H1 (cell line): ENCODE data around the gene ASAP2. TPM values are rescaled to one million over a fixed set of nuclear protein-coding genes. Genes with fewer than 3 reads are reported as not detected.

ENCODE experiments used
- CTCF ChIA-PET: fragments of 300-600 bp; sonication (Branson Sonifier 250); formaldehyde crosslinking; loops from one replicate; lab custom pipeline; 2021; ENCODE audit not compliant: partially characterized antibody; lab: Charles Lee
- POLR2A ChIA-PET: fragments of 300-600 bp; sonication (Branson Sonifier 250); formaldehyde crosslinking; loops from one replicate; lab custom pipeline; 2021; ENCODE audit warnings: inconsistent platforms; ENCODE audit not compliant: partially characterized antibody; lab: Charles Lee
- DNase-seq, 2 experiments: peaks; one replicate each; pipeline versions ENCODE4 v3.0.0 to v3.0.0-alpha.2; 2010 to 2022; ENCODE audit warnings: low spot score in 2 of 2, low read depth in 1 of 2, mixed read lengths in 1 of 2
- FAIRE-seq: peaks from 2 replicates; lab custom pipeline; 2011; peaks lifted over from hg19 to GRCh38; lab: Jason Lieb, UNC
- H2AFZ ChIP-seq: 2 replicates; pipeline ENCODE4 v1.8.1; 2012; ENCODE audit warnings: low read length, inconsistent platforms
- H2AK5ac ChIP-seq: 2 replicates; pipeline ENCODE4 v1.6.1; 2013; ENCODE audit warnings: low read depth, low read length
- H2BK120ac ChIP-seq: replicated peaks from 2 replicates; pipeline ENCODE3; 2013; ENCODE audit warnings: low read depth, low read length, inconsistent platforms
- H2BK12ac ChIP-seq: 2 replicates; pipeline ENCODE4 v1.6.1; 2013; ENCODE audit warnings: low read depth, low read length
- H2BK15ac ChIP-seq: 2 replicates; pipeline ENCODE4 v1.6.1; 2013; ENCODE audit warnings: low read length
- H2BK20ac ChIP-seq: 2 replicates; pipeline ENCODE4 v1.6.1; 2013; ENCODE audit warnings: low read length
- H2BK5ac ChIP-seq: 2 replicates; pipeline ENCODE4 v1.6.1; 2013; ENCODE audit warnings: low read depth, low read length
- H3K14ac ChIP-seq: 2 replicates; pipeline ENCODE4 v1.6.1; 2013; ENCODE audit warnings: inconsistent platforms; ENCODE audit not compliant: insufficient read length
- H3K18ac ChIP-seq: 2 replicates; pipeline ENCODE4 v1.6.1; 2013; ENCODE audit warnings: low read length; ENCODE audit errors: extremely low read depth
- H3K23ac ChIP-seq: 2 replicates; pipeline ENCODE4 v1.6.1; 2013; ENCODE audit warnings: inconsistent platforms; ENCODE audit not compliant: insufficient read length
- H3K23me2 ChIP-seq: 2 replicates; pipeline ENCODE4 v1.6.1; 2013; ENCODE audit warnings: low read depth, low read length
- H3K27ac ChIP-seq: 2 replicates; pipeline ENCODE4 v1.6.1; 2011; ENCODE audit warnings: low read depth, low read length, inconsistent platforms
- H3K27me3 ChIP-seq, 4 experiments: replicated peaks in 1 of 4; 1 replicate in 1 of 4; 2 replicates in 3 of 4; pipeline versions ENCODE4 v1.6.1 to v1.8.1; 2011 to 2013; ENCODE audit warnings: low read length in 3 of 4, mild to moderate bottlenecking in 3 of 4, inconsistent platforms in 2 of 4, mixed read lengths in 2 of 4, moderate library complexity in 1 of 4; ENCODE audit not compliant: control insufficient read depth in 3 of 4, insufficient read depth in 3 of 4; ENCODE audit errors: extremely low read depth in 1 of 4
- H3K36me3 ChIP-seq, 4 experiments: 2 replicates each; pipeline versions ENCODE4 v1.6.1 to v1.8.1; 2011 to 2013; ENCODE audit warnings: mild to moderate bottlenecking in 4 of 4, low read length in 3 of 4, moderate library complexity in 2 of 4, control low read depth in 1 of 4, inconsistent platforms in 1 of 4; ENCODE audit not compliant: insufficient read depth in 4 of 4, control insufficient read depth in 2 of 4
- H3K4ac ChIP-seq: replicated peaks from 2 replicates; pipeline ENCODE3; 2013; ENCODE audit warnings: low read length, low read depth, mixed read lengths, inconsistent platforms; ENCODE audit not compliant: insufficient read length
- H3K4me1 ChIP-seq, 4 experiments: replicated peaks in 1 of 4; 1 replicate in 1 of 4; 2 replicates in 3 of 4; pipeline versions ENCODE4 v1.6.1 to v1.8.1; 2011 to 2013; ENCODE audit warnings: low read length in 3 of 4, inconsistent platforms in 2 of 4, mixed read lengths in 1 of 4; ENCODE audit not compliant: insufficient read depth in 4 of 4, control insufficient read depth in 3 of 4
- H3K4me2 ChIP-seq, 2 experiments: 2 replicates each; pipeline versions ENCODE4 v1.6.1 to v1.8.1; 2011 to 2013; ENCODE audit warnings: low read depth in 2 of 2, low read length in 2 of 2, control low read depth in 1 of 2, inconsistent platforms in 1 of 2, mild to moderate bottlenecking in 1 of 2; ENCODE audit not compliant: insufficient read depth in 1 of 2
- H3K4me3 ChIP-seq, 4 experiments: fragments of 200-600, 300-600 bp in 1 of 4; sonication (generic), shearing (Covaris generic), sonication (Bioruptor Twin) in 1 of 4; 2 replicates each; pipeline versions ENCODE4 v1.5.1 to v1.8.1; 2011 to 2016; ENCODE audit warnings: low read length in 4 of 4, low read depth in 3 of 4, control low read depth in 2 of 4, inconsistent platforms in 2 of 4, mild to moderate bottlenecking in 2 of 4, mixed read lengths in 1 of 4, moderate library complexity in 1 of 4; ENCODE audit not compliant: insufficient read depth in 2 of 4; ENCODE audit errors: extremely low read depth in 1 of 4
- H3K56ac ChIP-seq: replicated peaks from 2 replicates; pipeline ENCODE3; 2013; ENCODE audit warnings: low read depth, mild to moderate bottlenecking, mixed read lengths, low read length, inconsistent platforms; ENCODE audit not compliant: insufficient read length
- H3K79me1 ChIP-seq: 2 replicates; pipeline ENCODE4 v1.6.1; 2013; ENCODE audit warnings: low read depth, low read length, control low read depth
- H3K79me2 ChIP-seq, 2 experiments: 2 replicates each; pipeline versions ENCODE4 v1.6.1 to v1.8.1; 2012 to 2013; ENCODE audit warnings: low read length in 2 of 2, mild to moderate bottlenecking in 2 of 2, inconsistent platforms in 1 of 2; ENCODE audit not compliant: insufficient read depth in 2 of 2, control insufficient read depth in 1 of 2
- H3K9ac ChIP-seq, 4 experiments: replicated peaks in 1 of 4; 1 replicate in 1 of 4; 2 replicates in 3 of 4; pipeline versions ENCODE4 v1.6.1 to v1.8.1; 2011 to 2013; ENCODE audit warnings: low read depth in 3 of 4, low read length in 3 of 4, control low read depth in 2 of 4, mild to moderate bottlenecking in 2 of 4, moderate library complexity in 2 of 4, inconsistent platforms in 1 of 4; ENCODE audit errors: extremely low read depth in 1 of 4
- H3K9me3 ChIP-seq, 2 experiments: 2 replicates each; pipeline versions ENCODE4 v1.6.1 to v1.8.1; 2012 to 2013; ENCODE audit warnings: mild to moderate bottlenecking in 2 of 2, moderate library complexity in 2 of 2, control low read depth in 1 of 2, inconsistent platforms in 1 of 2, low read depth in 1 of 2, low read length in 1 of 2, mixed read lengths in 1 of 2; ENCODE audit not compliant: insufficient read depth in 2 of 2
- H4K20me1 ChIP-seq, 2 experiments: replicated peaks in 1 of 2; 2 replicates each; pipeline versions ENCODE3 to v1.8.1; 2011 to 2013; ENCODE audit warnings: inconsistent platforms in 2 of 2, low read length in 2 of 2, mild to moderate bottlenecking in 1 of 2; ENCODE audit not compliant: insufficient read depth in 2 of 2, control insufficient read depth in 1 of 2
- H4K5ac ChIP-seq: 2 replicates; pipeline ENCODE4 v1.6.1; 2013; ENCODE audit warnings: low read length, low read depth, mixed read lengths, inconsistent platforms; ENCODE audit not compliant: insufficient read length
- H4K8ac ChIP-seq: 2 replicates; pipeline ENCODE4 v1.8.0; 2013; ENCODE audit warnings: mild to moderate bottlenecking, moderate library complexity, low read length, inconsistent platforms; ENCODE audit not compliant: insufficient read depth; ENCODE audit errors: extremely low read depth
- H4K91ac ChIP-seq: replicated peaks from 2 replicates; pipeline ENCODE3; 2013; ENCODE audit warnings: low read length, mixed read lengths, inconsistent platforms; ENCODE audit not compliant: insufficient read length
- JUND ChIP-seq: IDR thresholded peaks from 2 replicates; pipeline ENCODE4 v1.6.1; 2011; ENCODE audit warnings: mild to moderate bottlenecking, improper control_type of control experiment, low read length
- SIN3A ChIP-seq, 2 experiments: IDR thresholded peaks in 1 of 2; conservative IDR thresholded peaks in 1 of 2; 2 replicates each; pipeline ENCODE4 v1.6.1; 2011 to 2012; ENCODE audit warnings: low read length in 2 of 2, improper control_type of control experiment in 1 of 2, low read depth in 1 of 2, mild to moderate bottlenecking in 1 of 2
- WGBS, 2 experiments: shearing (Covaris generic) in 1 of 2; methylation state at CpG; one replicate each; pipeline versions ENCODE4 v1.1.6 to v1.1.7; 2013 to 2015; ENCODE audit warnings: low lambda C conversion rate in 2 of 2, mixed read lengths in 2 of 2, inconsistent platforms in 1 of 2, low coverage in 1 of 2, missing lambda C conversion rate in 1 of 2; ENCODE audit not compliant: insufficient replicate concordance in 2 of 2, insufficient coverage in 1 of 2, insufficient read length in 1 of 2; ENCODE audit errors: extremely low coverage in 1 of 2, missing lambda C conversion rate in 1 of 2; 5-methylcytosine and 5-hydroxymethylcytosine counted together
- polyA plus RNA-seq, 7 experiments: library from polyadenylated mRNA; depleted of rRNA in 3 of 7; stranded (reverse) in 5 of 7; unstranded in 2 of 7; fragments of >200 nt in 5 of 7; fragments of 200-250 nt in 2 of 7; gene quantifications; 1 replicate in 5 of 7; 2 replicates in 1 of 7; 4 replicates in 1 of 7; pipeline versions ENCODE4 v1.2.1 to v1.2.3, GENCODE V29; 2011 to 2013; ENCODE audit warnings: missing spikeins in 2 of 7, mixed read lengths in 2 of 7
- total RNA-seq: library from RNA; stranded (reverse); fragmentation: NEBNext Ultra II Directional; extraction: Animal tissue kit (Norgen Biotek cat#: 25700); gene quantifications from 2 replicates; pipeline ENCODE4 v1.2.1, GENCODE V29; 2021

The ASAP2 gene
- total and polyA plus RNA-seq, 2 of the 8 experiments (the other 6 are each of a cell fraction or from before 2014, with no cell fraction given): 10.2 to 18.7 TPM

- H2BK5ac ChIP-seq: no peak overlapping the region
- FAIRE-seq: no peak
- no peak overlapping the region for H2BK20ac ChIP-seq
- H4K5ac ChIP-seq: no peak overlapping the region
- no peak overlapping the region for H3K18ac ChIP-seq
- no peak overlapping the region for H3K4me2 ChIP-seq
- no peaks in the 10 kb centered on the region for H3K27me3 ChIP-seq
- ChIA-PET CTCF (interaction anchor here (1.0 to 1.4 kb wide), 5 partner anchors 8 to 29 kb away, joined by 3 to 8 read pairs (median 4); no protein-coding TSS in a partner anchor), POLR2A (interaction anchor here (0.6 kb wide), 1 partner anchor 104 kb away, joined by 3 read pairs; no protein-coding TSS in a partner anchor)
- H3K4ac ChIP-seq: no peak overlapping the region
- 83% methylated on average over 4 of the region's 6 CpGs; no CpG with 5 or more reads in 1 of the 2 experiments for WGBS, 2 experiments
- no peak overlapping the region for H2BK120ac ChIP-seq
- H3K23ac ChIP-seq: no peak overlapping the region
- peaks cover 2 to 8% of the 10 kb centered on the region in 2 experiments for H4K20me1 ChIP-seq
- H2AFZ ChIP-seq: no peak overlapping the region
- no peak overlapping the region for H2BK15ac ChIP-seq
- no peak for DNase-seq
- no peaks in the 10 kb centered on the region for H3K9me3 ChIP-seq
- peaks cover 0 to 40% of the 10 kb centered on the region in 2 experiments; a peak in 2 of 4 replicates for H3K79me2 ChIP-seq
- TF ChIP-seq JUND: no peak
- TF ChIP-seq SIN3A (conservative IDR thresholded peaks at IDR 0.05 in 1 of 2, IDR thresholded peaks at IDR 0.05 in 1 of 2; ENCODE audit: low read depth in 1 of 2, low read length in 2 of 2): no peak
- no peaks in the 10 kb centered on the region; the same call in 1 of the 2 replicates for H3K79me1 ChIP-seq
- no peak overlapping the region for H3K4me3 ChIP-seq
- H2BK12ac ChIP-seq: no peak overlapping the region
- no peak overlapping the region for H2AK5ac ChIP-seq
- no peak overlapping the region for H3K56ac ChIP-seq
- H3K14ac ChIP-seq: no peak overlapping the region
- no peak overlapping the region for H4K91ac ChIP-seq
- no peak overlapping the region for H3K27ac ChIP-seq
- no peaks in the 10 kb centered on the region for H3K36me3 ChIP-seq
- H3K9ac ChIP-seq: no peak overlapping the region
- H3K4me1 ChIP-seq: peaks cover 2 to 16% (median 6%) of the 10 kb centered on the region in 4 experiments; a peak in 5 of 7 replicates
- no peaks in the 10 kb centered on the region for H3K23me2 ChIP-seq
- H4K8ac ChIP-seq: no peak overlapping the region
Measured at GRCh38 chr2:9260464-9260918, 53.9 kb downstream of the ASAP2 start.
